HepG2 (cell line): ENCODE measurements around the gene IL36B. TPM values are rescaled to one million over a fixed set of nuclear protein-coding genes. Genes with fewer than 3 reads are reported as not detected.

Experiments
- ATAC-seq: fragments of 200-7000 bp; cut with Tn5 transposase; 3 replicates; pipeline ENCODE4 v1.9.1; 2020; ENCODE audit warnings: mild to moderate bottlenecking, moderate library complexity
- BruUV-seq: library from RNA; stranded (reverse); fragments of 400-500 nt; replicated peaks from 2 replicates; lab custom pipeline; 2021; lab: Mats Ljungman, UMichigan
- CTCF ChIA-PET: fragments of 300-600 bp; formaldehyde crosslinking; extraction: SDS; loops from one replicate; lab custom pipeline; 2021; ENCODE audit warnings: low total read pairs, inconsistent platforms, low intra/inter-chr PET ratio; lab: Yijun Ruan, JAX
- POLR2A ChIA-PET: fragments of 350-600 bp; sonication (Branson Sonifier 250); formaldehyde crosslinking; loops from one replicate; lab custom pipeline; 2020; ENCODE audit warnings: antibody characterized with exemption, inconsistent platforms; lab: Yijun Ruan, JAX
- DNase-seq: peaks from one replicate; pipeline ENCODE4 v3.0.0-alpha.2; 2015; ENCODE audit warnings: low spot score
- FAIRE-seq: peaks from 3 replicates; lab custom pipeline; 2011; peaks lifted over from hg19 to GRCh38; lab: Jason Lieb, UNC
- H2AFZ ChIP-seq: one replicate; pipeline ENCODE4 v1.6.1; 2011; ENCODE audit warnings: low read length, inconsistent platforms
- H3K27ac ChIP-seq: fragments of 300-600 bp; 3 replicates; pipeline ENCODE4 v1.8.0; 2011; ENCODE audit warnings: mixed run types, mild to moderate bottlenecking, mixed read lengths, low read length, inconsistent platforms; ENCODE audit not compliant: insufficient read depth; ENCODE audit errors: extremely low read length
- H3K27me3 ChIP-seq, 2 experiments: fragments of 200-600 bp in 1 of 2; 2 replicates in 1 of 2; 3 replicates in 1 of 2; pipeline versions ENCODE4 v1.6.0 to v1.8.0; 2011; ENCODE audit warnings: low read length in 2 of 2, mild to moderate bottlenecking in 2 of 2, moderate library complexity in 2 of 2, inconsistent platforms in 1 of 2; ENCODE audit not compliant: insufficient read depth in 2 of 2, control insufficient read depth in 1 of 2
- H3K36me3 ChIP-seq, 2 experiments: fragments of 200-600 bp in 1 of 2; replicated peaks in 1 of 2; 2 replicates in 1 of 2; 3 replicates in 1 of 2; pipeline versions ENCODE4 v1.5.1 to v1.8.0; 2011; ENCODE audit warnings: low read length in 2 of 2, inconsistent platforms in 1 of 2; ENCODE audit not compliant: insufficient read depth in 2 of 2, control insufficient read depth in 1 of 2
- H3K4me1 ChIP-seq: 2 replicates; pipeline ENCODE4 v1.5.1; 2012; ENCODE audit warnings: low read length, inconsistent platforms; ENCODE audit not compliant: insufficient read depth
- H3K4me2 ChIP-seq: 2 replicates; pipeline ENCODE4 v1.6.0; 2011; ENCODE audit warnings: low read depth, low read length, inconsistent platforms
- H3K4me3 ChIP-seq, 3 experiments: fragments of 200-600 bp in 1 of 3; sonication (generic), shearing (Covaris generic) in 1 of 3; replicated peaks in 1 of 3; 2 replicates each; pipeline ENCODE4 v1.5.1; 2011 to 2016; ENCODE audit warnings: low read length in 3 of 3, inconsistent platforms in 2 of 3, low read depth in 2 of 3, mild to moderate bottlenecking in 2 of 3, control low read depth in 1 of 3, mixed read lengths in 1 of 3; ENCODE audit not compliant: insufficient read depth in 1 of 3
- H3K79me2 ChIP-seq: one replicate; pipeline ENCODE4 v1.6.1; 2011; ENCODE audit warnings: low read length, inconsistent platforms; ENCODE audit not compliant: insufficient read depth
- H3K9ac ChIP-seq: 2 replicates; pipeline ENCODE4 v1.6.0; 2011; ENCODE audit warnings: mild to moderate bottlenecking, low read depth, low read length, inconsistent platforms; ENCODE audit not compliant: insufficient read depth
- H3K9me3 ChIP-seq: 2 replicates; pipeline ENCODE4 v1.5.1; 2012; ENCODE audit warnings: mild to moderate bottlenecking, low read length
- H4K20me1 ChIP-seq: 2 replicates; pipeline ENCODE4 v1.6.0; 2011; ENCODE audit warnings: inconsistent platforms, mild to moderate bottlenecking, low read length, moderate library complexity; ENCODE audit not compliant: insufficient read depth
- GLI4 ChIP-seq: sonication (generic); formaldehyde crosslinking; IDR thresholded peaks from 2 replicates; pipeline ENCODE4 v1.5.1; 2020; ENCODE audit warnings: missing genetic modification reagents, mild to moderate bottlenecking, moderate library complexity, borderline replicate concordance
- KDM1A ChIP-seq: IDR thresholded peaks from 2 replicates; pipeline ENCODE4 v1.6.1; 2016; ENCODE audit warnings: missing compliant biosample characterization
- MAFF ChIP-seq: IDR thresholded peaks from 2 replicates; pipeline ENCODE4 v1.6.1; 2011; ENCODE audit warnings: low read depth, low read length, improper control_type of control experiment
- MAFK ChIP-seq, 2 experiments: IDR thresholded peaks in 1 of 2; conservative IDR thresholded peaks in 1 of 2; 2 replicates each; pipeline ENCODE4 v1.6.1; 2011; ENCODE audit warnings: improper control_type of control experiment in 2 of 2, low read length in 2 of 2
- YEATS2 ChIP-seq: sonication (generic); formaldehyde crosslinking; IDR thresholded peaks from 2 replicates; pipeline ENCODE4 v1.4.0; 2020; ENCODE audit warnings: missing genetic modification reagents, borderline replicate concordance
- ZNF251 ChIP-seq: sonication (generic); formaldehyde crosslinking; IDR thresholded peaks from 2 replicates; pipeline ENCODE4 v1.9.0; 2021; ENCODE audit warnings: mild to moderate bottlenecking, missing genetic modification reagents
- WGBS: methylation state at CpG from one replicate; pipeline ENCODE4 v1.1.6; 2017; ENCODE audit warnings: low lambda C conversion rate; 5-methylcytosine and 5-hydroxymethylcytosine counted together
- in situ Hi-C: cut with HindIII; loops from 2 replicates; pipeline ENCODE4 v1.10.0; 2017; ENCODE audit warnings: low pct_unique_long_range_greater_than_20kb; ENCODE audit not compliant: extremely low pct_ligation_motif_present
- intact Hi-C: fragments of 100-400 bp; cut with micrococcal nuclease; formaldehyde crosslinking; loops from one replicate; pipeline ENCODE4 v1.10.0; 2022; ENCODE audit not compliant: unreplicated experiment
- polyA plus RNA-seq, 8 experiments: library from polyadenylated mRNA; depleted of rRNA in 3 of 8; stranded (reverse) in 7 of 8; unstranded in 1 of 8; fragments of >200 nt; fragmentation: Illumina TruSeq in 4 of 8; extraction: Trizol in 4 of 8; gene quantifications; 2 replicates each; pipeline versions ENCODE4 v1.2.1 to v1.2.3, GENCODE V29; 2011 to 2016; ENCODE audit warnings: low read depth in 4 of 8, missing spikeins in 1 of 8, mixed read lengths in 1 of 8; ENCODE audit not compliant: insufficient read depth in 1 of 8
- total RNA-seq, 5 experiments: library from RNA; depleted of rRNA; stranded (reverse); fragments of >200 nt; fragmentation: Illumina TruSeq; extraction: Trizol; gene quantifications; 2 replicates each; pipeline ENCODE4 v1.2.3, GENCODE V29; 2016; ENCODE audit warnings: low read depth in 1 of 5
- TF ChIP-seq, protein P1 (sequence below): sonication (generic); formaldehyde crosslinking; IDR thresholded peaks from 2 replicates; pipeline ENCODE4 v1.4.0; 2020; ENCODE audit warnings: mild to moderate bottlenecking, missing genetic modification reagents
- TF ChIP-seq, protein P2 (sequence below): sonication (generic); formaldehyde crosslinking; IDR thresholded peaks from 2 replicates; pipeline ENCODE4 v1.4.0; 2020; ENCODE audit warnings: missing genetic modification reagents, borderline replicate concordance

The IL36B gene
- total and polyA plus RNA-seq, 2 of the 13 experiments (the other 11 are each of a cell fraction or from before 2014, with no cell fraction given), result not detected

DNA sequence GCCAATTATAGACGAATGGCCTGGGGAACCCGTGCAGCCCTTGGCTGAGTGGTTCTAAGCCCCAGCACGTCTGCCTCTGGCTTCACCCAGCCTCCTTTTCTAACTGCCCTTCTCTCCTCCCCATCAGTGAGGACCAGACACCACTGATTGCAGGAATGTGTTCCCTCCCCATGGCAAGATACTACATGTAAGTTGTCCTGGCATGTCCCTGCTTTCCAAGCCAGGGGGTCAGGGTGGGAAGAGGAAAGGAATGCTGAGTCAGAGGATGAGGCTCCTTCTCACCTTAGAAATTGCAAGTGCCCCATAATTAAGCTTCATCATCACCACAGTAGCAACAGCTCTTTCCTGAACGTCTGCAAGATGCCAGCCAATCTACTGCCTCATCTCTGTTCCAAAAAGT, 19.9 kb upstream of the IL36B start:
- ChIA-PET POLR2A (no interaction called here), CTCF (no interaction called here)
- Histone ChIP-seq H3K36me3 (no peaks in the 10 kb centered on the region), H3K9me3 (no peaks in the 10 kb centered on the region), H3K4me2 (no peak overlapping the region), H3K4me1 (no peaks in the 10 kb centered on the region), H3K9ac (no peak overlapping the region), H3K79me2 (no peaks in the 10 kb centered on the region), H4K20me1 (no peaks in the 10 kb centered on the region), H2AFZ (no peak overlapping the region), H3K27me3 (peaks cover 2 to 17% of the 10 kb centered on the region in 2 experiments; a peak in 3 of 5 replicates), H3K27ac (no peak overlapping the region), H3K4me3 (no peak overlapping the region)
- TF ChIP-seq ZNF251 (CRISPR knock-in tag) (no peak), YEATS2 (CRISPR knock-in tag) (no peak), KDM1A (no peak), MAFK (conservative IDR thresholded peaks at IDR 0.05 in 1 of 2, IDR thresholded peaks at IDR 0.05 in 1 of 2; ENCODE audit: low read length in 2 of 2) (peak; percentile 19 to 62; a peak in 3 of 4 replicates), MAFF (peak; percentile 37; the same call in 1 of the 2 replicates)
- BruUV-seq, result no TSS peak
- DNase-seq (no peak), ATAC-seq (no peak), FAIRE-seq (no peak)
- intact Hi-C loops (no loop called here), in situ Hi-C loops (no loop called here)
- 0% methylated on average over 4 of the region's 4 CpGs for WGBS

DNA sequence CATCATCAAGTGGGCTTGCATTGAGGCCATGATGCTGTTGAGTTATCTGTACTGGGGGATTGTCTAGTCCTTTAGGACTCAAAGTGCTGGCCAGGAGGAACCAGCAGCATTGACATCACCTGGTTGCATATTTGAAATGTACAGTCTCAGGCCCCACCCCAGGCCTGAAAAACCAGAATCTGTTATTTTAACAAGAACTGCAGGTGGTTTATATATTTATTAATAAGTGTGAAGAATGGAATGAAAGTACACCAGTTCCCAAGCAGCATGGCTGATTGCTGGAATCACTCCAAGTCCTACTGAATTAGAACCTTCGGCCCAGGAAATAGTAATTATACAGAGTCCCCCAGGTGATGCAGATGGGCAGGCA, 17.9 kb upstream of the IL36B start:
- intact Hi-C loops, result no loop called here
- POLR2A ChIA-PET, result no interaction called here
- 75% methylated on average over 1 of the region's 1 CpG for WGBS
- DNase-seq (no peak), ATAC-seq (no peak), FAIRE-seq (no peak)
- no peak overlapping the region for H3K4me2 ChIP-seq
- no peak overlapping the region for H2AFZ ChIP-seq
- CTCF ChIA-PET, result no interaction called here
- H3K27me3 ChIP-seq, result peaks cover 2 to 17% of the 10 kb centered on the region in 2 experiments; a peak in 3 of 5 replicates
- no peaks in the 10 kb centered on the region for H4K20me1 ChIP-seq
- no peaks in the 10 kb centered on the region for H3K4me1 ChIP-seq
- in situ Hi-C loops, result no loop called here
- BruUV-seq, result no TSS peak
- no peak overlapping the region for H3K9ac ChIP-seq
- H3K36me3 ChIP-seq, result no peaks in the 10 kb centered on the region
- no peaks in the 10 kb centered on the region for H3K79me2 ChIP-seq
- H3K4me3 ChIP-seq, result no peak overlapping the region
- H3K9me3 ChIP-seq, result no peaks in the 10 kb centered on the region
- no peak for TF ChIP-seq GLI4
- TF ChIP-seq, protein P1, sequence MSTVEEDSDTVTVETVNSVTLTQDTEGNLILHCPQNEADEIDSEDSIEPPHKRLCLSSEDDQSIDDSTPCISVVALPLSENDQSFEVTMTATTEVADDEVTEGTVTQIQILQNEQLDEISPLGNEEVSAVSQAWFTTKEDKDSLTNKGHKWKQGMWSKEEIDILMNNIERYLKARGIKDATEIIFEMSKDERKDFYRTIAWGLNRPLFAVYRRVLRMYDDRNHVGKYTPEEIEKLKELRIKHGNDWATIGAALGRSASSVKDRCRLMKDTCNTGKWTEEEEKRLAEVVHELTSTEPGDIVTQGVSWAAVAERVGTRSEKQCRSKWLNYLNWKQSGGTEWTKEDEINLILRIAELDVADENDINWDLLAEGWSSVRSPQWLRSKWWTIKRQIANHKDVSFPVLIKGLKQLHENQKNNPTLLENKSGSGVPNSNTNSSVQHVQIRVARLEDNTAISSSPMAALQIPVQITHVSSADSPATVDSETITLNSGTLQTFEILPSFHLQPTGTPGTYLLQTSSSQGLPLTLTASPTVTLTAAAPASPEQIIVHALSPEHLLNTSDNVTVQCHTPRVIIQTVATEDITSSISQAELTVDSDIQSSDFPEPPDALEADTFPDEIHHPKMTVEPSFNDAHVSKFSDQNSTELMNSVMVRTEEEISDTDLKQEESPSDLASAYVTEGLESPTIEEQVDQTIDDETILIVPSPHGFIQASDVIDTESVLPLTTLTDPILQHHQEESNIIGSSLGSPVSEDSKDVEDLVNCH (CRISPR knock-in tag), result no peak
- TF ChIP-seq, protein P2, sequence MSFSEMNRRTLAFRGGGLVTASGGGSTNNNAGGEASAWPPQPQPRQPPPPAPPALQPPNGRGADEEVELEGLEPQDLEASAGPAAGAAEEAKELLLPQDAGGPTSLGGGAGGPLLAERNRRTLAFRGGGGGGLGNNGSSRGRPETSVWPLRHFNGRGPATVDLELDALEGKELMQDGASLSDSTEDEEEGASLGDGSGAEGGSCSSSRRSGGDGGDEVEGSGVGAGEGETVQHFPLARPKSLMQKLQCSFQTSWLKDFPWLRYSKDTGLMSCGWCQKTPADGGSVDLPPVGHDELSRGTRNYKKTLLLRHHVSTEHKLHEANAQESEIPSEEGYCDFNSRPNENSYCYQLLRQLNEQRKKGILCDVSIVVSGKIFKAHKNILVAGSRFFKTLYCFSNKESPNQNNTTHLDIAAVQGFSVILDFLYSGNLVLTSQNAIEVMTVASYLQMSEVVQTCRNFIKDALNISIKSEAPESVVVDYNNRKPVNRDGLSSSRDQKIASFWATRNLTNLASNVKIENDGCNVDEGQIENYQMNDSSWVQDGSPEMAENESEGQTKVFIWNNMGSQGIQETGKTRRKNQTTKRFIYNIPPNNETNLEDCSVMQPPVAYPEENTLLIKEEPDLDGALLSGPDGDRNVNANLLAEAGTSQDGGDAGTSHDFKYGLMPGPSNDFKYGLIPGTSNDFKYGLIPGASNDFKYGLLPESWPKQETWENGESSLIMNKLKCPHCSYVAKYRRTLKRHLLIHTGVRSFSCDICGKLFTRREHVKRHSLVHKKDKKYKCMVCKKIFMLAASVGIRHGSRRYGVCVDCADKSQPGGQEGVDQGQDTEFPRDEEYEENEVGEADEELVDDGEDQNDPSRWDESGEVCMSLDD (CRISPR knock-in tag), result no peak
- H3K27ac ChIP-seq, result no peak overlapping the region
